HepG2 (cell line): Measurements from ENCODE around the gene ACAP2. TPM values are rescaled to one million over a fixed set of nuclear protein-coding genes. Genes with fewer than 3 reads are reported as not detected.
A peak's percentile ranks its signal among the peaks of the same experiment; 100 is the strongest.

Experiments
- AHR ChIP-seq: IDR thresholded peaks from 2 replicates; pipeline ENCODE4 v1.6.1; 2018; ENCODE audit warnings: missing genetic modification reagents, missing compliant biosample characterization
- AKNA ChIP-seq: sonication (generic); formaldehyde crosslinking; IDR thresholded peaks from 2 replicates; pipeline ENCODE4 v1.4.0; 2020; ENCODE audit warnings: missing genetic modification reagents, borderline replicate concordance
- ARNTL ChIP-seq: sonication (generic); formaldehyde crosslinking; IDR thresholded peaks from 2 replicates; pipeline ENCODE4 v1.4.0; 2020; ENCODE audit warnings: mild to moderate bottlenecking, missing genetic modification reagents
- ATF6 ChIP-seq: sonication (generic); formaldehyde crosslinking; conservative IDR thresholded peaks from 2 replicates; pipeline ENCODE4 v1.4.0; 2020; ENCODE audit warnings: missing genetic modification reagents
- KDM6A ChIP-seq: IDR thresholded peaks from 2 replicates; pipeline ENCODE4 v1.6.1; 2016; ENCODE audit warnings: low read depth
- MBD4 ChIP-seq: IDR thresholded peaks from 2 replicates; pipeline ENCODE4 v1.6.1; 2012; ENCODE audit warnings: low read length, inconsistent platforms, borderline replicate concordance
- NBN ChIP-seq: fragments of 450-650 bp; conservative IDR thresholded peaks from 2 replicates; pipeline ENCODE4 v1.6.1; 2017
- POLR2AphosphoS5 ChIP-seq: IDR thresholded peaks from 2 replicates; pipeline ENCODE4 v1.6.1; 2012; ENCODE audit warnings: low read depth, low read length
- RAD51 ChIP-seq: fragments of 450-650 bp; IDR thresholded peaks from 2 replicates; pipeline ENCODE4 v1.6.1; 2016; ENCODE audit warnings: borderline replicate concordance
- SP4 ChIP-seq: sonication (generic); formaldehyde crosslinking; IDR thresholded peaks from 2 replicates; pipeline ENCODE4 v1.8.1; 2023; ENCODE audit warnings: mild to moderate bottlenecking, missing genetic modification reagents
- SRSF9 ChIP-seq: fragments of 200-400 bp; formaldehyde crosslinking; IDR thresholded peaks from 2 replicates; pipeline ENCODE4 v1.6.1; 2018; ENCODE audit warnings: borderline replicate concordance, mild to moderate bottlenecking, low read depth, low read length; ENCODE audit not compliant: insufficient read depth, poor library complexity, severe bottlenecking
- TGIF2 ChIP-seq: IDR thresholded peaks from 2 replicates; pipeline ENCODE4 v1.6.1; 2016; ENCODE audit warnings: control low read depth, missing compliant biosample characterization
- WIZ ChIP-seq: sonication (generic); formaldehyde crosslinking; IDR thresholded peaks from 2 replicates; pipeline ENCODE4 v1.5.1; 2020; ENCODE audit warnings: mild to moderate bottlenecking, missing genetic modification reagents
- XBP1 ChIP-seq: sonication (generic); formaldehyde crosslinking; IDR thresholded peaks from 2 replicates; pipeline ENCODE4 v1.5.0; 2020; ENCODE audit warnings: missing genetic modification reagents
- ZNF260 ChIP-seq: sonication (generic); formaldehyde crosslinking; IDR thresholded peaks from 2 replicates; pipeline ENCODE4 v1.4.0; 2020; ENCODE audit warnings: missing genetic modification reagents, low read depth, mild to moderate bottlenecking, borderline replicate concordance
- ZNF513 ChIP-seq: sonication (generic); formaldehyde crosslinking; conservative IDR thresholded peaks from 2 replicates; pipeline ENCODE4 v1.5.0; 2020; ENCODE audit warnings: missing genetic modification reagents
- ZNF570 ChIP-seq: sonication (generic); formaldehyde crosslinking; IDR thresholded peaks from 2 replicates; pipeline ENCODE4 v1.4.0; 2020; ENCODE audit warnings: mild to moderate bottlenecking, missing genetic modification reagents, borderline replicate concordance
- ZNF577 ChIP-seq: sonication (generic); formaldehyde crosslinking; IDR thresholded peaks from 2 replicates; pipeline ENCODE4 v1.4.0; 2020; ENCODE audit warnings: mild to moderate bottlenecking, low read depth, missing genetic modification reagents, borderline replicate concordance
- ZNF816 ChIP-seq: sonication (generic); formaldehyde crosslinking; IDR thresholded peaks from 2 replicates; pipeline ENCODE4 v1.8.0; 2022; ENCODE audit warnings: missing genetic modification reagents, mild to moderate bottlenecking, borderline replicate concordance
- polyA plus RNA-seq, 8 experiments: library from polyadenylated mRNA; depleted of rRNA in 3 of 8; stranded (reverse) in 7 of 8; unstranded in 1 of 8; fragments of >200 nt; fragmentation: Illumina TruSeq in 4 of 8; extraction: Trizol in 4 of 8; gene quantifications; 2 replicates each; pipeline versions ENCODE4 v1.2.1 to v1.2.3, GENCODE V29; 2011 to 2016; ENCODE audit warnings: low read depth in 4 of 8, missing spikeins in 1 of 8, mixed read lengths in 1 of 8; ENCODE audit not compliant: insufficient read depth in 1 of 8
- total RNA-seq, 5 experiments: library from RNA; depleted of rRNA; stranded (reverse); fragments of >200 nt; fragmentation: Illumina TruSeq; extraction: Trizol; gene quantifications; 2 replicates each; pipeline ENCODE4 v1.2.3, GENCODE V29; 2016; ENCODE audit warnings: low read depth in 1 of 5

Gene ACAP2
- total and polyA plus RNA-seq, 2 of the 13 experiments (the other 11 are each of a cell fraction or from before 2014, with no cell fraction given), result 7.3 to 23.9 TPM

DNA sequence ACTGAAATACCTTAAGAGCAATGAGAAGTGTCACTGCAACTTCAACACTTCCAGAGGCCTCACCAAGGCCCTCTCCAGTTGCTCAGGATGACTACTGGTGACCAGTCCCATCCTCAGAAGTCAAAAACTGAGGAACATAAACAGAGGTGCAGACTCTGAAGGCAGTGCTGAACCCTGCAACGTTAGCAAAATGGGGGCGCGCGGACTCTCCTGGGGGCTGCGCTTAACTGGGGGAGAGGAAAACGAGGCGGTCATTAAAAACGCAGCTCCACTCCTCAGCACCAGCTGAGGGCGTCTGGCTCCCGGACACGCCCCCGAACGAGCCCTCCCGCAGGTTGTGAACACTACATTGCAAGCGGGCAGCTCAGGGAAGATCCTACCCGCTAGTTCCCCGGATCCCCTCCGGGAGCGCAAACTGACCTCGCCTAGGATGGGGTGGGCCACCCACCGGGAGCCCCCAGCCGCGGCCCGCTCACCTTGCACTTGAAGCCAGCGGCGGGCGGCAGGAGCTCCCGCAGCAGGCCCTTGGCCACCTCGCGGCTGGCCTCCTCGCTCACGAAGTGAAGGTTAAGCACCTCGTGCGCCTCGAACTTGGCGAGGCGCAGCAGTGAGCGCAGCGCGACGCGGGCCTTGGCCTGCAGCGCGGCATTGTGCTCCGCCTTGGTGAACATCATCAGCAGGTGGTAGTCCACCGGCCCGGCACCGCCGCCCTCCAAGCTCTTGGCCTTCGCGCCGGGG lies 172.6 kb downstream of the ACAP2 start (continued):
- TF ChIP-seq ATF6 (CRISPR knock-in tag) (no peak), POLR2AphosphoS5 (no peak), ZNF260 (CRISPR knock-in tag) (no peak), SP4 (CRISPR knock-in tag) (no peak), XBP1 (0 out of 2 replicates have a peak, but pooled peaks have one; percentile 67), ZNF577 (CRISPR knock-in tag) (0 out of 2 replicates have a peak, but pooled peaks have one; percentile 70), TGIF2 (peak; percentile 83), WIZ (CRISPR knock-in tag) (peak; percentile 66), AKNA (CRISPR knock-in tag) (peak; percentile 91), ZNF570 (CRISPR knock-in tag) (peak; percentile 60; the same call in 1 of the 2 replicates), ZNF816 (CRISPR knock-in tag) (no peak), NBN (no peak), ARNTL (CRISPR knock-in tag) (0 out of 2 replicates have a peak, but pooled peaks have one; percentile 32), ZNF513 (CRISPR knock-in tag) (no peak), AHR (CRISPR knock-in tag) (no peak; the same call in 1 of the 2 replicates), SRSF9 (no peak), RAD51 (no peak), MBD4 (no peak), KDM6A (CRISPR knock-in tag) (no peak)
